GM23338 (cell line): Measurements from ENCODE around the gene LGALS1. TPM values are rescaled to one million over a fixed set of nuclear protein-coding genes. Genes with fewer than 3 reads are reported as not detected.
A peak's percentile ranks its signal among the peaks of the same experiment; 100 is the strongest.

Experiments used
- ATAC-seq: fragments of 200-7000 bp; cut with Tn5 transposase; 3 replicates; pipeline ENCODE4 v1.9.1; 2020
- DNase-seq: peaks from one replicate; pipeline ENCODE4 v3.0.0-alpha.2; 2015; ENCODE audit warnings: low spot score
- H2AFZ ChIP-seq: fragments of 200-600 bp; sonication (generic); 2 replicates; pipeline ENCODE4 v1.8.0; 2016; ENCODE audit warnings: antibody characterized with exemption, mild to moderate bottlenecking, moderate library complexity
- H3F3A ChIP-seq: fragments of 200-600 bp; sonication (generic); replicated peaks from 2 replicates; pipeline ENCODE4 v1.8.0; 2017; ENCODE audit warnings: antibody characterized with exemption, mixed run types, low read depth
- H3K27ac ChIP-seq: fragments of 200-600 bp; sonication (generic); 2 replicates; pipeline ENCODE4 v1.6.1; 2016; ENCODE audit warnings: low read depth
- H3K27me3 ChIP-seq: fragments of 200-600 bp; sonication (generic); 2 replicates; pipeline ENCODE4 v1.8.0; 2016; ENCODE audit warnings: mild to moderate bottlenecking, mixed run types, moderate library complexity; ENCODE audit not compliant: insufficient read depth
- H3K36me3 ChIP-seq: fragments of 200-600 bp; sonication (generic); 2 replicates; pipeline ENCODE4 v1.8.0; 2016; ENCODE audit warnings: mild to moderate bottlenecking; ENCODE audit not compliant: insufficient read depth
- H3K4me1 ChIP-seq: fragments of 200-600 bp; sonication (generic); 2 replicates; pipeline ENCODE4 v1.8.0; 2016; ENCODE audit warnings: mild to moderate bottlenecking, moderate library complexity; ENCODE audit not compliant: insufficient read depth
- H3K4me2 ChIP-seq: fragments of 200-600 bp; sonication (generic); 2 replicates; pipeline ENCODE4 v1.7.1; 2017; ENCODE audit warnings: mixed run types
- H3K4me3 ChIP-seq: fragments of 200-600 bp; sonication (generic); 2 replicates; pipeline ENCODE4 v1.6.1; 2016; ENCODE audit warnings: mixed run types
- H3K79me2 ChIP-seq: fragments of 200-600 bp; sonication (generic); replicated peaks from 2 replicates; pipeline ENCODE4 v1.8.0; 2017; ENCODE audit warnings: mild to moderate bottlenecking; ENCODE audit not compliant: insufficient read depth
- H3K9me2 ChIP-seq: fragments of 200-600 bp; sonication (generic); 2 replicates; pipeline ENCODE4 v1.8.0; 2017; ENCODE audit not compliant: insufficient read depth
- H4K20me1 ChIP-seq: fragments of 200-600 bp; sonication (generic); replicated peaks from 2 replicates; pipeline ENCODE4 v1.8.0; 2017; ENCODE audit warnings: mild to moderate bottlenecking; ENCODE audit not compliant: insufficient read depth
- H3K27ac Mint-ChIP-seq: 2 replicates; pipeline ENCODE4 v1.8.0; 2020; ENCODE audit warnings: inconsistent platforms, mild to moderate bottlenecking, moderate library complexity, mixed read lengths
- H3K27me3 Mint-ChIP-seq: 3 replicates; pipeline ENCODE4 v1.8.0; 2022; ENCODE audit warnings: low read depth, mild to moderate bottlenecking, moderate library complexity, mixed read lengths, inconsistent platforms; ENCODE audit not compliant: insufficient read depth, poor library complexity
- H3K36me3 Mint-ChIP-seq: 3 replicates; pipeline ENCODE4 v1.8.0; 2021; ENCODE audit warnings: low read depth, mild to moderate bottlenecking, inconsistent platforms, moderate library complexity, mixed read lengths
- H3K4me1 Mint-ChIP-seq: 3 replicates; pipeline ENCODE4 v1.8.0; 2020; ENCODE audit warnings: mild to moderate bottlenecking, inconsistent platforms, mixed read lengths
- H3K4me3 Mint-ChIP-seq: 3 replicates; pipeline ENCODE4 v1.8.0; 2021; ENCODE audit warnings: moderate library complexity, mild to moderate bottlenecking, inconsistent platforms, mixed read lengths
- H3K9me3 Mint-ChIP-seq: 3 replicates; pipeline ENCODE4 v1.8.0; 2020; ENCODE audit warnings: moderate library complexity, mild to moderate bottlenecking, inconsistent platforms, mixed read lengths
- ETS1 ChIP-seq: IDR thresholded peaks from 2 replicates; pipeline ENCODE4 v1.6.1; 2016; ENCODE audit warnings: antibody characterized with exemption
- JUNB ChIP-seq: IDR thresholded peaks from one replicate; pipeline ENCODE4 v1.6.1; 2016; ENCODE audit warnings: antibody characterized with exemption; ENCODE audit not compliant: unreplicated experiment
- ZNF462 ChIP-seq: fragments of 250-450 bp; sonication (Bioruptor Pico); IDR thresholded peaks from 2 replicates; pipeline ENCODE4 v1.5.0; 2020; ENCODE audit warnings: mild to moderate bottlenecking, moderate library complexity
- polyA plus RNA-seq: library from polyadenylated mRNA; unstranded; fragments of >200 nt; fragmentation: Nextera tagmentation; extraction: Ambion mirVana; gene quantifications from 2 replicates; pipeline ENCODE4 v1.2.1, GENCODE V29; 2016
- total RNA-seq: library from RNA; depleted of rRNA; stranded (reverse); fragments of >200 nt; shearing (Covaris generic); gene quantifications from 2 replicates; pipeline ENCODE4 v1.2.3, GENCODE V29; 2014

The LGALS1 gene
- total and polyA plus RNA-seq, 2 experiments from 2014 or later = 31.2 to 62.5 TPM

GRCh38 chr22:37696657-37697537 is 21.5 kb downstream of the LGALS1 start, which contains the start of gene TRIOBP (continued):
- no peak for TF ChIP-seq ZNF462 (CRISPR knock-in tag)

- peak; percentile 48 for ATAC-seq
- TF ChIP-seq ETS1 (no peak), JUNB (peak; percentile 34)
Measured at GRCh38 chr22:37697538-37697835, 22.1 kb downstream of the LGALS1 start.

More at GRCh38 chr22:37697538-37697835, 22.1 kb downstream of the LGALS1 start:
- peak overlapping the region; percentile 27; the same call in 1 of the 2 replicates for H3K27ac ChIP-seq
- H3K4me2 ChIP-seq = peak overlapping the region; percentile 91
- H3K36me3 ChIP-seq = peaks cover 19% of the 10 kb centered on the region; the same call in 1 of the 2 replicates
- no peaks in the 10 kb centered on the region; the same call in 1 of the 2 replicates for H4K20me1 ChIP-seq
- no peaks in the 10 kb centered on the region for H3K27me3 ChIP-seq
- peaks cover 8% of the 10 kb centered on the region for H3F3A ChIP-seq
- Mint-ChIP-seq H3K27ac (0 out of 2 replicates have a peak overlapping the region, but pooled peaks have one; percentile 92), H3K4me3 (peak overlapping the region; percentile 93), H3K4me1 (peaks cover 5% of the 10 kb centered on the region), H3K36me3 (peaks cover 28% of the 10 kb centered on the region), H3K27me3 (peaks cover 15% of the 10 kb centered on the region), H3K9me3 (no peaks in the 10 kb centered on the region)
- peak overlapping the region; percentile 81 for H3K4me3 ChIP-seq
- peak overlapping the region; percentile 94; the same call in 1 of the 2 replicates for H2AFZ ChIP-seq
- no peak for DNase-seq
- H3K9me2 ChIP-seq = no peaks in the 10 kb centered on the region
- peaks cover 6% of the 10 kb centered on the region for H3K4me1 ChIP-seq
- H3K79me2 ChIP-seq = no peaks in the 10 kb centered on the region
